Osteocyte (in vitro differentiated cells): ENCODE results near the gene SEC63. TPM values are rescaled to one million over a fixed set of nuclear protein-coding genes. Genes with fewer than 3 reads are reported as not detected.

Experiments
- total RNA-seq: library from RNA; stranded (reverse); gene quantifications from 2 replicates; pipeline ENCODE4 v1.2.1, GENCODE V29; 2021

SEC63 gene
- total RNA-seq, 1 donor from 2014 or later = 137 TPM

Other genes with a start within 250 kb of the SEC63 start
- gene SCML4, start 133.9 kb downstream of the SEC63 start, total RNA-seq = not detected in 2 replicates
- 49.9 and 54.1 TPM in 2 replicates for gene OSTM1, start 116.5 kb upstream of the SEC63 start, total RNA-seq
- not detected in 2 replicates for gene NR2E1, start 207.8 kb upstream of the SEC63 start, total RNA-seq